Common myeloid progenitor, CD34-positive (primary cell): ENCODE results near the gene CDC14A.
A peak's percentile ranks its signal among the peaks of the same experiment; 100 is the strongest.

Experiments
- CTCF ChIA-PET: fragments of 350-600 bp; sonication (Branson Sonifier 250); formaldehyde crosslinking; loops from one replicate; lab custom pipeline; 2021; ENCODE audit warnings: antibody characterized with exemption; lab: Charles Lee
- POLR2A ChIA-PET: fragments of 350-600 bp; sonication (Branson Sonifier 250); formaldehyde crosslinking; loops from one replicate; lab custom pipeline; 2021; ENCODE audit warnings: antibody characterized with exemption; lab: Charles Lee
- DNase-seq, 3 donors: peaks; one replicate each; pipeline versions ENCODE4 v3.0.0 to v3.0.0-alpha.2; 2013
- H3K27ac ChIP-seq, 2 experiments: 1 replicate in 1 of 2; 2 replicates in 1 of 2; pipeline ENCODE4 v1.7.0; 2013; ENCODE audit warnings: inconsistent platforms in 2 of 2, low read length in 2 of 2, mild to moderate bottlenecking in 2 of 2, low read depth in 1 of 2, moderate library complexity in 1 of 2; ENCODE audit not compliant: severe bottlenecking in 2 of 2, insufficient read depth in 1 of 2, poor library complexity in 1 of 2
- H3K27me3 ChIP-seq, 5 experiments: replicated peaks in 2 of 5; 1 replicate in 3 of 5; 2 replicates in 2 of 5; pipeline versions ENCODE4 v1.6.1 to v1.7.0; 2013; ENCODE audit warnings: low read length in 4 of 5, mild to moderate bottlenecking in 2 of 5, moderate library complexity in 2 of 5, inconsistent platforms in 1 of 5; ENCODE audit not compliant: insufficient read depth in 5 of 5, control insufficient read depth in 4 of 5
- H3K36me3 ChIP-seq, 4 experiments: 1 replicate in 2 of 4; 2 replicates in 2 of 4; pipeline versions ENCODE4 v1.6.1 to v1.7.0; 2013; ENCODE audit warnings: low read length in 3 of 4, control low read depth in 1 of 4, mild to moderate bottlenecking in 1 of 4; ENCODE audit not compliant: control insufficient read depth in 4 of 4, insufficient read depth in 4 of 4
- H3K4me1 ChIP-seq, 4 experiments: 1 replicate in 3 of 4; 2 replicates in 1 of 4; pipeline versions ENCODE4 v1.6.1 to v1.7.1; 2013; ENCODE audit warnings: low read length in 3 of 4, mild to moderate bottlenecking in 3 of 4, control low read depth in 1 of 4, inconsistent platforms in 1 of 4, moderate library complexity in 1 of 4; ENCODE audit not compliant: control insufficient read depth in 4 of 4, insufficient read depth in 4 of 4; ENCODE audit errors: control extremely low read depth in 1 of 4
- H3K4me3 ChIP-seq, 7 experiments: 1 replicate in 4 of 7; 2 replicates in 3 of 7; pipeline versions ENCODE4 v1.5.1 to v1.7.0; 2013; ENCODE audit warnings: mild to moderate bottlenecking in 7 of 7, low read length in 6 of 7, moderate library complexity in 6 of 7, inconsistent platforms in 2 of 7, low read depth in 2 of 7, control low read depth in 1 of 7; ENCODE audit not compliant: insufficient read depth in 4 of 7, control insufficient read depth in 1 of 7; ENCODE audit errors: extremely low read depth in 1 of 7
- H3K9me3 ChIP-seq, 5 experiments: 1 replicate in 4 of 5; 2 replicates in 1 of 5; pipeline versions ENCODE4 v1.6.1 to v1.7.1; 2013; ENCODE audit warnings: low read length in 4 of 5, mild to moderate bottlenecking in 2 of 5, inconsistent platforms in 1 of 5, low read depth in 1 of 5, moderate library complexity in 1 of 5; ENCODE audit not compliant: control insufficient read depth in 4 of 5, insufficient read depth in 2 of 5; ENCODE audit errors: control extremely low read depth in 1 of 5
- WGBS: methylation state at CpG from one replicate; pipeline ENCODE4 v1.1.5; 2013; ENCODE audit not compliant: insufficient coverage; 5-methylcytosine and 5-hydroxymethylcytosine counted together

CDC14A gene

DNA sequence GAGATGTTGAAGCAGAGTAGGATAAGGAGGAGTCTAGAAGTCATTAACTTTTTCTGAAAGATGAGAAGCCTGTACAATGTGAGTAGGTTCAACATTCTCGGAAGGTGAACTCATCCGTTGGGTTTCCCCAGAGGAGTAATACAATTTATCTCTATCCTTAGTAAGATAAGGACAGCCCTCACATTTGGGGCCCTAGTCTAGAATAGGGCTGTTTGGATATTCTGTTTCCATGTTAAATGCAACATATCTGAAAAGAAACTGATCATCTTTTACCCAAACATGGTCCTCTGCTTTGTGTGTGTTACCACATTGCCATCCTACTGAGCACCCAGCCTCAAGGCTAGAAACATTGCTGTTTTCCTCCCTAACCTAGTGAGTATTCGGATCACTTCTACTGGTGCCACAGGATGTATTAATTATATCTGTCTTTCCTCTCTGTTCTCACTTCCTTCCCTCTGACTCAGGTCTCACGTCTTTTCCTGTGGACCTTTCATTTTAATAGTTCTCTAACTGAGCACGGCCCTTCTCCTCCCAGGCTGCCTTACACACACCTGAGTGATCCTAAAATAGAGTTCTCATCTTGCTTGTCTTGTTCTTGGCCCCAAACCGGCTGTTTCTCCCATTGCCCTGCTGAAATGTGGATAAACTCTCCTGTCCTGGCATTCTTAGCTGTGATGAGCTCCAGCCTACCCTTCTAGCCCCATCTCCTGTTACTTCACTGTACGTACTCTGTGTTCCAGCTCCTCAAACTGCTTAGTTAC lies 91.7 kb downstream of the CDC14A start:
- peaks cover 0 to 4% (median under 1%) of the 10 kb centered on the region in 4 experiments for H3K36me3 ChIP-seq

DNA sequence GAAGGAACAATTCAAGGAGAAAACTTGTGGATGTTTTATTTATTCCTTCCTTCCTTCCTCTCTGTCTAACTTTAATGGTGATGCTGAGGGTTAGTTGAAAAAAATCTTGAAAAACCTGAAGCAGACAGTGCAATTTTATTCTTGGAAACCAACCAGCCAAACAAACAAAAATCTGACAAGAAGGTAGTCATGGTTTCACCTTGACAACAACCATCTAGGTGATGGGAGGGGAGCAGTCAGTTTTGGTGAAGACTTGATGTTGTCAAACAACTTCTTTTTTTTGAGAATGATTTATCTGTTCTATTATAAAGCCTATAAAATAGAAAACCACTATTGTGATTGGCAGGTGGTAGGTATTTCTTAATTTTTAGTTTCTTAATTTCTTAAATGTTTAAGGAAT lies 93.3 kb downstream of the CDC14A start:
- peaks cover 0 to 12% (median 7%) of the 10 kb centered on the region in 4 experiments for H3K36me3 ChIP-seq
- peak overlapping the region in 1 of 7 experiments; percentile 21 for H3K4me3 ChIP-seq
- ChIA-PET POLR2A (interaction anchor here (1.0 kb wide), 1 partner anchor 93 kb away, joined by 3 read pairs; the partner anchor contains the start of gene CDC14A), CTCF (interaction anchor here (1.3 to 2.4 kb wide), 2 partner anchors 10 to 18 kb away, joined by 3 to 7 read pairs; no protein-coding TSS in a partner anchor)
- peak; percentile 51 to 89 (median 86) for DNase-seq
- peak overlapping the region; percentile 52 to 82 for H3K27ac ChIP-seq
- peaks cover 9 to 41% (median 32%) of the 10 kb centered on the region in 4 experiments for H3K4me1 ChIP-seq
- H3K9me3 ChIP-seq, result no peaks in the 10 kb centered on the region
- H3K27me3 ChIP-seq, result no peaks in the 10 kb centered on the region

More for the DNA sequence above, 91.7 kb downstream of the CDC14A start:
- Histone ChIP-seq H3K9me3 (no peaks in the 10 kb centered on the region), H3K4me1 (peaks cover 9 to 57% (median 43%) of the 10 kb centered on the region in 4 experiments), H3K27ac (peak overlapping the region; percentile 52 to 82), H3K4me3 (peak overlapping the region in 2 of 7 experiments; percentile 5 to 43), H3K27me3 (no peaks in the 10 kb centered on the region)
- peak in 2 of 3 donors; percentile 35 to 60 for DNase-seq
- ChIA-PET CTCF (interaction anchor here (0.5 to 2.4 kb wide), 6 partner anchors 12 to 1078 kb away, joined by 3 to 7 read pairs (median 3); no protein-coding TSS in a partner anchor), POLR2A (no interaction called here)
- 23% methylated on average over 5 of the region's 7 CpGs for WGBS

DNA sequence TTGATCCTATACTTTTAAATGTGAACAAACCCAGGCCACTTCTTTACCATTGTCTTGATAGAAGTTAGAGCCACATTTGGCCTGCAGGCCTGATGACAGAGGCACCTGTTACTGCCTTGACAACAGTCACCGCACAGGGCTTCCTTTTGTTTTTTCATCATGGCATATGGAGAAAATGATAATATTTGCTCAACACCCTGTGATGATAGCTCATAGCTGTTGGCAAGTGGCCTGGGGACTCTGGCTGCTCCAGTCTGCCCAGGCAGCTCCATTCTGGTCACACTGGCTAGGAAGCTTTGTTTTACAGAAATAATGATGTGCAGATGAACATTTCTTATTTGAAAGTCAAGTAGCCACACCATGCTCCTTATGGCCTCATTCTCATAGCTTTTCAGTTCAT lies 96.1 kb downstream of the CDC14A start:
- H3K9me3 ChIP-seq, result no peaks in the 10 kb centered on the region
- peaks cover 0 to 15% (median 11%) of the 10 kb centered on the region in 4 experiments for H3K36me3 ChIP-seq
- H3K4me1 ChIP-seq, result peaks cover 9 to 31% (median 22%) of the 10 kb centered on the region in 4 experiments
- H3K4me3 ChIP-seq, result no peak overlapping the region
- ChIA-PET CTCF (interaction anchor here (0.7 to 2.1 kb wide), 7 partner anchors 8 to 158 kb away, joined by 3 to 15 read pairs (median 4); no protein-coding TSS in a partner anchor), POLR2A (interaction anchor here (0.7 kb wide), 1 partner anchor 260 kb away, joined by 3 read pairs; no protein-coding TSS in a partner anchor)
- no peaks in the 10 kb centered on the region for H3K27me3 ChIP-seq
- H3K27ac ChIP-seq, result no peak overlapping the region
- no CpG with 5 or more reads among the region's 1 CpG for WGBS
- DNase-seq, result peak in 2 of 3 donors; percentile 51 to 70

DNA sequence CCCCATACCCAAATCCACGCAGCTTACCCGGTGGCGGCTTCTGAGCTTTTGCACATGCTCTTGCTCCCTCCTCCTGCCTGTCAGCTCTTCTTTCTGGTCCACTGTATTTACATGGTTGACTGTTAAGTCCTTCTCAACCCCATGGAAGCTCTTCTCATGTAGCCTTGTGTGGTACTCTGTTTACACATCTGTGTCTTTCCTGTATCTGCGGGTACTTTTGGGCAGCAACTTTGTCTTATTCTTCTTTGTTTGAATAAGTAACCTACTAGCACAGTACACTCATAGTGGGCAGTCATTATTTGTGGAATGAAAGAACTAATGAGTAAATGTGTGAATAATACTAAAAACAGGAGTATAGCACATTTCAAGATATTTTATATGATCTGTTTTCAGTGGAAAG lies 97.2 kb downstream of the CDC14A start:
- peaks cover 0 to 15% (median 10%) of the 10 kb centered on the region in 4 experiments for H3K36me3 ChIP-seq
- 93% methylated on average over 3 of the region's 4 CpGs for WGBS
- peaks cover 6 to 20% (median 11%) of the 10 kb centered on the region in 4 experiments for H3K4me1 ChIP-seq
- ChIA-PET POLR2A (no interaction called here), CTCF (interaction anchor here (1.1 kb wide), 1 partner anchor 10 kb away, joined by 6 read pairs; no protein-coding TSS in a partner anchor)
- no peak overlapping the region for H3K4me3 ChIP-seq
- H3K27me3 ChIP-seq, result no peaks in the 10 kb centered on the region
- DNase-seq, result no peak
- H3K27ac ChIP-seq, result no peak overlapping the region
- no peaks in the 10 kb centered on the region for H3K9me3 ChIP-seq

DNA sequence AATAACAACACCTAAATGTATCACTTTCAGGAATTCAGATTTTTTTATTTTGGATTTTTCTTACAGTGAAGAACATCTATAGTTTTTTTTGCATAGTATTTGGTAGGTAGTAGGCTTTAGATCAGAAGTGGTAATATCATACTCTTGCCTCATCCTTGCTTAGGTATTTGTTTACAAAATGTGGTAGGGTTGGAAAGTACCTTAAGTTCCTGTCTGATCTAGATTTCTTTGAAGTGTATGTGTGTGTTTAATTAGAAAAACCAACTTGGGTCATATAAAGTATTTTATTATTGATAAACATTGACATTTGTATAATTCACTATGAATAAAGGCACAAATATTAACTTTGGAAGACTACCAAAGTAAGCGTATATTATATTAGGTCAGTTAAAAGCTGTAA lies 100.3 kb downstream of the CDC14A start:
- H3K27ac ChIP-seq, result no peak overlapping the region
- POLR2A ChIA-PET, result no interaction called here
- peak in 1 of 3 donors; percentile 21 for DNase-seq

DNA sequence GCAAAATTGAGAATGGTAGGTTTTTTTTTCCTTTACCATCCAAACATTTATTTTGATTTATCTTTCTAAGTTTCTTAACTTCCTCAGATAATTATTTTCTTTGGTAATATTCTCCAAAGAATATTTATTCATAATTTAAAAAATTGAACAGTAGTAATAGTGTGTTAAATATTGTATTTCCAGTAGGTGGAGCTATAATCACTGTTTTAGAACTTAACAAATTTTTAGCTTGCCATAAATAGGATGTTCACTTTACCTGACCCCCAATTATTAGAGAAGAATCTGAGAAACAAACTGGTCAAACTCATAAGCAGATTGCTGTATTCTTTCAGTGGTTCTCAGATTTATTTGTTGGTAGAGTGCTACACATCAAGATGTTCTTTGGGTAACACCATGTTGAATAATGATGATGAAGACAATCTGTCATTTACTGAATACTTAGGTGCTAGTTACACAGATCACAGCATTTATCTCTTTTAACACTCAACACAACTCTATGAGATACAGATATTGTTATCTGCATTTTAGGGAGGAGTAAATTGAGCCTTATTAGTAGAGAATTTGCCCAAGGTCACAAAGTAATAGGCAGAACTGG lies 103.3 kb downstream of the CDC14A start:
- no peak overlapping the region for H3K4me3 ChIP-seq
- H3K36me3 ChIP-seq, result peaks cover 2 to 9% (median 7%) of the 10 kb centered on the region in 4 experiments
- ChIA-PET POLR2A (interaction anchor here (0.6 kb wide), 1 partner anchor 212 kb away, joined by 10 read pairs; no protein-coding TSS in a partner anchor), CTCF (interaction anchor here (0.7 to 4.7 kb wide), 18 partner anchors 8 to 430 kb away, joined by 3 to 44 read pairs (median 6); partner anchors contain the start of gene RTCA)
- no peaks in the 10 kb centered on the region for H3K9me3 ChIP-seq
- no peak overlapping the region for H3K27ac ChIP-seq
- H3K4me1 ChIP-seq, result peaks cover 0 to 6% (median 4%) of the 10 kb centered on the region in 4 experiments
- no peaks in the 10 kb centered on the region for H3K27me3 ChIP-seq
- peak in 2 of 3 donors; percentile 34 to 39 for DNase-seq

More for the DNA sequence above, 100.3 kb downstream of the CDC14A start:
- H3K27me3 ChIP-seq, result no peaks in the 10 kb centered on the region
- H3K4me3 ChIP-seq, result no peak overlapping the region
- CTCF ChIA-PET, result interaction anchor here (1.0 to 4.7 kb wide), 6 partner anchors 9 to 416 kb away, joined by 3 to 44 read pairs (median 4); no protein-coding TSS in a partner anchor
- no CpG with 5 or more reads among the region's 1 CpG for WGBS
- peaks cover 0 to 2% (median 0%) of the 10 kb centered on the region in 4 experiments for H3K4me1 ChIP-seq
- no peaks in the 10 kb centered on the region for H3K9me3 ChIP-seq
- peaks cover 2 to 17% (median 14%) of the 10 kb centered on the region in 4 experiments for H3K36me3 ChIP-seq
